ENCODE measurements around the gene PLCB4. TPM values are rescaled to one million over a fixed set of nuclear protein-coding genes. Genes with fewer than 3 reads are reported as not detected.

The PLCB4 gene
- polyA plus RNA-seq, 3 donors, result not detected

- no peak for DNase-seq
- Mint-ChIP-seq H3K36me3 (peaks cover 0 to 3% of the 10 kb centered on the region in 2 donors), H3K27ac (peak overlapping the region in 6 of 7 donors; percentile 49 to 89 (median 64)), H3K4me3 (no peak overlapping the region), H3K4me1 (peaks cover 39% of the 10 kb centered on the region), H3K9me3 (peaks cover 0 to 3% (median 2%) of the 10 kb centered on the region in 7 donors), H3K27me3 (ENCODE audit: low read depth in 3 of 3) (peaks cover 3 to 4% (median 3%) of the 10 kb centered on the region in 3 donors)
- Histone ChIP-seq H3K27ac (ENCODE audit: low read depth in 1 of 2, low read length in 2 of 2) (no peak overlapping the region), H3K4me2 (replicated peaks; ENCODE audit: extremely low read depth, low read length, poor library complexity, severe bottlenecking) (no peak overlapping the region), H3K9me3 (replicated peaks in 1 of 2; ENCODE audit: control insufficient read depth in 1 of 2, insufficient read depth in 1 of 2, low read length in 2 of 2) (no peaks in the 10 kb centered on the region), H3K79me2 (ENCODE audit: insufficient read depth, low read length) (no peaks in the 10 kb centered on the region), H3K4me3 (replicated peaks in 1 of 3; ENCODE audit: low read depth in 2 of 3, low read length in 3 of 3) (no peak overlapping the region), H3K4me1 (ENCODE audit: control insufficient read depth in 1 of 2, insufficient read depth in 2 of 2, low read length in 2 of 2) (peaks cover 21 to 50% of the 10 kb centered on the region in 2 donors), H4K20me1 (ENCODE audit: insufficient read depth, low read length) (no peaks in the 10 kb centered on the region), H2AFZ (ENCODE audit: insufficient read depth, low read depth, low read length, poor library complexity, severe bottlenecking) (no peak overlapping the region), H3K9ac (ENCODE audit: insufficient read depth, low read length, poor library complexity, severe bottlenecking) (no peak overlapping the region), H3K36me3 (replicated peaks in 1 of 2; ENCODE audit: control insufficient read depth in 1 of 2, insufficient read depth in 2 of 2, low read length in 2 of 2) (no peaks in the 10 kb centered on the region), H3K27me3 (ENCODE audit: control insufficient read depth in 2 of 2, insufficient read depth in 2 of 2, low read length in 2 of 2) (no peaks in the 10 kb centered on the region)
- no peak for TF ChIP-seq CTCF (IDR thresholded peaks at IDR 0.05)
- 73% methylated on average over 3 of the region's 3 CpGs for WGBS (ENCODE audit: insufficient coverage)
- intact Hi-C loops (cut with micrococcal nuclease), result no loop called here
Observed at GRCh38 chr20:9490631-9491030, 421.7 kb downstream of the PLCB4 start.

- TF ChIP-seq CTCF (IDR thresholded peaks at IDR 0.05), result no peak
- peak overlapping the region in 6 of 7 donors; percentile 49 to 89 (median 64) for H3K27ac Mint-ChIP-seq
Observed at GRCh38 chr20:9491324-9491723, 422.4 kb downstream of the PLCB4 start.

More at GRCh38 chr20:9491324-9491723, 422.4 kb downstream of the PLCB4 start:
- H3K4me3 Mint-ChIP-seq, result no peak overlapping the region
- peaks cover 0 to 3% of the 10 kb centered on the region in 2 donors for H3K36me3 Mint-ChIP-seq
- DNase-seq, result peak; percentile 43 to 59 (median 59)
- Histone ChIP-seq H3K4me3 (replicated peaks in 1 of 3; ENCODE audit: low read depth in 2 of 3, low read length in 3 of 3) (no peak overlapping the region), H3K79me2 (ENCODE audit: insufficient read depth, low read length) (no peaks in the 10 kb centered on the region), H3K9ac (ENCODE audit: insufficient read depth, low read length, poor library complexity, severe bottlenecking) (no peak overlapping the region), H3K4me1 (ENCODE audit: control insufficient read depth in 1 of 2, insufficient read depth in 2 of 2, low read length in 2 of 2) (peaks cover 21 to 50% of the 10 kb centered on the region in 2 donors), H3K27me3 (ENCODE audit: control insufficient read depth in 2 of 2, insufficient read depth in 2 of 2, low read length in 2 of 2) (no peaks in the 10 kb centered on the region), H3K27ac (ENCODE audit: low read depth in 1 of 2, low read length in 2 of 2) (no peak overlapping the region), H3K9me3 (replicated peaks in 1 of 2; ENCODE audit: control insufficient read depth in 1 of 2, insufficient read depth in 1 of 2, low read length in 2 of 2) (no peaks in the 10 kb centered on the region), H4K20me1 (ENCODE audit: insufficient read depth, low read length) (no peaks in the 10 kb centered on the region), H3K36me3 (replicated peaks in 1 of 2; ENCODE audit: control insufficient read depth in 1 of 2, insufficient read depth in 2 of 2, low read length in 2 of 2) (no peaks in the 10 kb centered on the region), H2AFZ (ENCODE audit: insufficient read depth, low read depth, low read length, poor library complexity, severe bottlenecking) (no peak overlapping the region), H3K4me2 (replicated peaks; ENCODE audit: extremely low read depth, low read length, poor library complexity, severe bottlenecking) (no peak overlapping the region)
- WGBS (ENCODE audit: insufficient coverage), result no CpG with 5 or more reads among the region's 1 CpG
- intact Hi-C loops (cut with micrococcal nuclease), result no loop called here
- peaks cover 39% of the 10 kb centered on the region for H3K4me1 Mint-ChIP-seq
- H3K9me3 Mint-ChIP-seq, result peaks cover 0 to 6% (median 2%) of the 10 kb centered on the region in 7 donors
- H3K27me3 Mint-ChIP-seq (ENCODE audit: low read depth in 3 of 3), result peaks cover 3 to 4% (median 3%) of the 10 kb centered on the region in 3 donors

Measured in CD14-positive monocyte (primary cell).